ENCODE results near the gene FGF12. TPM values are rescaled to one million over a fixed set of nuclear protein-coding genes. Genes with fewer than 3 reads are reported as not detected.

FGF12 gene
- total RNA-seq, 1 experiment from 2014 or later, result 0.07 TPM

DNA sequence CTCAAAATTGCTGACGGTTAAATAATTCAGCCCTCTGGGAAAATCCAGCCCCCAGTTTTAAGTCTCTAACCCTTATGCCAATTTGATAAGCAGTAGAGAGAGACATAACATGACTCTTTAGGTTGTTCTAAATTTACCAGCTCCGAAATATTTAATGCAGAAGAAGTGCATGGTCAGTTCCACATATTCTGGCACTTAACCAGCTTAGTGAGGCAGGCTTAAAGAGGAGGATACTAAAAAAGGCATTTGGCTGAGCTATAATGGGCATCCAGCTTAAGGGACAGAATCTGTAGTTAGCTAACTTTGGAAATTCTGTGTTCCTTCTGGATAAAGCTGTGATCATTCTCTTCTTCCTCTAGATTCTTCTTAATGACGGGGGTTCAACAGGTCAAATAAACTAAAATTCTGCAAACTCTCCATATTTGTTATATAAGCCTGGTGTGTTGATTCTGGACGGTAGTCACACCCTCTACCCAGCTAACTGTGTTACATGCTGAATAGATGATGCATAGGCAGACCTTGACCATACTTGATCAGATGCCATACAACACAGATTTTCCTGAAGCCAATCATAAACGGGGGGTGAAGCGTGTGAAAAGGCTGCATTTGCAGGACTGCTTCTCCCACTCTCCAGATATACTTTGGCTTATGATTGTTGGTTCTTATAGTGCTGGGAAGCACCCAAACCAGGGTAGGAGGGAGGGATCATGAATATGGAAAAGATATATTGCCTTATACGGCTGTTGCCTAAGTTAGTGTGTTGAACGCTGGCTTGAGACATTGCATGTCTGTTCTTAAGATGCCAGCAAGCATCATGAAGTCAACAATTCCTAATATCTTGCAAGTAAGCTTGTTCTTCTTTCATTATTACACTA lies 118.4 kb downstream of the FGF12 start:
- Histone ChIP-seq H4K20me1 (ENCODE audit: insufficient read depth) (no peaks in the 10 kb centered on the region), H3K9me2 (ENCODE audit: insufficient read depth) (no peaks in the 10 kb centered on the region), H3K4me2 (ENCODE audit: low read length) (no peak overlapping the region), H3K4me3 (replicated peaks in 1 of 2; ENCODE audit: low read depth in 1 of 2, low read length in 2 of 2) (no peak overlapping the region), H3K9me3 (ENCODE audit: control insufficient read depth in 1 of 2, insufficient read depth in 1 of 2, low read depth in 1 of 2, low read length in 2 of 2) (no peaks in the 10 kb centered on the region), H3K27me3 (ENCODE audit: insufficient read depth, low read length) (peaks cover 15% of the 10 kb centered on the region; the same call in 1 of the 2 replicates), H3K4me1 (ENCODE audit: control insufficient read depth in 1 of 2, insufficient read depth in 2 of 2, low read length in 2 of 2) (no peaks in the 10 kb centered on the region), H3K36me3 (ENCODE audit: control insufficient read depth in 1 of 2, insufficient read depth in 2 of 2, low read length in 2 of 2) (no peaks in the 10 kb centered on the region), H3K27ac (ENCODE audit: low read depth, low read length) (no peak overlapping the region), H3K79me2 (ENCODE audit: insufficient read depth, low read length) (no peaks in the 10 kb centered on the region), H3K9ac (ENCODE audit: low read length) (no peak overlapping the region), H2AFZ (ENCODE audit: low read depth, low read length, poor library complexity, severe bottlenecking) (no peak overlapping the region)
- ChIA-PET POLR2A (no interaction called here), RAD21 (ENCODE audit: low non-redundant PET in 1 of 2, low total read pairs in 2 of 2, uncharacterized antibody in 2 of 2, unreplicated experiment in 2 of 2) (no interaction called here), CTCF (no interaction called here)
- no TSS peak for BruUV-seq (replicated peaks)
- TF ChIP-seq SIN3A (IDR thresholded peaks at IDR 0.05; ENCODE audit: low read depth), result no peak
- TF ChIP-seq, protein P1, sequence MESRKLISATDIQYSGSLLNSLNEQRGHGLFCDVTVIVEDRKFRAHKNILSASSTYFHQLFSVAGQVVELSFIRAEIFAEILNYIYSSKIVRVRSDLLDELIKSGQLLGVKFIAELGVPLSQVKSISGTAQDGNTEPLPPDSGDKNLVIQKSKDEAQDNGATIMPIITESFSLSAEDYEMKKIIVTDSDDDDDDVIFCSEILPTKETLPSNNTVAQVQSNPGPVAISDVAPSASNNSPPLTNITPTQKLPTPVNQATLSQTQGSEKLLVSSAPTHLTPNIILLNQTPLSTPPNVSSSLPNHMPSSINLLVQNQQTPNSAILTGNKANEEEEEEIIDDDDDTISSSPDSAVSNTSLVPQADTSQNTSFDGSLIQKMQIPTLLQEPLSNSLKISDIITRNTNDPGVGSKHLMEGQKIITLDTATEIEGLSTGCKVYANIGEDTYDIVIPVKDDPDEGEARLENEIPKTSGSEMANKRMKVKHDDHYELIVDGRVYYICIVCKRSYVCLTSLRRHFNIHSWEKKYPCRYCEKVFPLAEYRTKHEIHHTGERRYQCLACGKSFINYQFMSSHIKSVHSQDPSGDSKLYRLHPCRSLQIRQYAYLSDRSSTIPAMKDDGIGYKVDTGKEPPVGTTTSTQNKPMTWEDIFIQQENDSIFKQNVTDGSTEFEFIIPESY (IDR thresholded peaks at IDR 0.05; ENCODE audit: extremely low read depth, insufficient replicate concordance, low read length), result no peak
- TF ChIP-seq RAD21 (IDR thresholded peaks at IDR 0.05; ENCODE audit: low read depth), result no peak
- TF ChIP-seq ZFX (IDR thresholded peaks at IDR 0.05), result no peak
- TF ChIP-seq CEBPB (IDR thresholded peaks at IDR 0.05; ENCODE audit: low read depth), result no peak
- TF ChIP-seq, protein P2, sequence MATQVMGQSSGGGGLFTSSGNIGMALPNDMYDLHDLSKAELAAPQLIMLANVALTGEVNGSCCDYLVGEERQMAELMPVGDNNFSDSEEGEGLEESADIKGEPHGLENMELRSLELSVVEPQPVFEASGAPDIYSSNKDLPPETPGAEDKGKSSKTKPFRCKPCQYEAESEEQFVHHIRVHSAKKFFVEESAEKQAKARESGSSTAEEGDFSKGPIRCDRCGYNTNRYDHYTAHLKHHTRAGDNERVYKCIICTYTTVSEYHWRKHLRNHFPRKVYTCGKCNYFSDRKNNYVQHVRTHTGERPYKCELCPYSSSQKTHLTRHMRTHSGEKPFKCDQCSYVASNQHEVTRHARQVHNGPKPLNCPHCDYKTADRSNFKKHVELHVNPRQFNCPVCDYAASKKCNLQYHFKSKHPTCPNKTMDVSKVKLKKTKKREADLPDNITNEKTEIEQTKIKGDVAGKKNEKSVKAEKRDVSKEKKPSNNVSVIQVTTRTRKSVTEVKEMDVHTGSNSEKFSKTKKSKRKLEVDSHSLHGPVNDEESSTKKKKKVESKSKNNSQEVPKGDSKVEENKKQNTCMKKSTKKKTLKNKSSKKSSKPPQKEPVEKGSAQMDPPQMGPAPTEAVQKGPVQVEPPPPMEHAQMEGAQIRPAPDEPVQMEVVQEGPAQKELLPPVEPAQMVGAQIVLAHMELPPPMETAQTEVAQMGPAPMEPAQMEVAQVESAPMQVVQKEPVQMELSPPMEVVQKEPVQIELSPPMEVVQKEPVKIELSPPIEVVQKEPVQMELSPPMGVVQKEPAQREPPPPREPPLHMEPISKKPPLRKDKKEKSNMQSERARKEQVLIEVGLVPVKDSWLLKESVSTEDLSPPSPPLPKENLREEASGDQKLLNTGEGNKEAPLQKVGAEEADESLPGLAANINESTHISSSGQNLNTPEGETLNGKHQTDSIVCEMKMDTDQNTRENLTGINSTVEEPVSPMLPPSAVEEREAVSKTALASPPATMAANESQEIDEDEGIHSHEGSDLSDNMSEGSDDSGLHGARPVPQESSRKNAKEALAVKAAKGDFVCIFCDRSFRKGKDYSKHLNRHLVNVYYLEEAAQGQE (IDR thresholded peaks at IDR 0.05; ENCODE audit: low read depth), result no peak
- TF ChIP-seq, protein P3, sequence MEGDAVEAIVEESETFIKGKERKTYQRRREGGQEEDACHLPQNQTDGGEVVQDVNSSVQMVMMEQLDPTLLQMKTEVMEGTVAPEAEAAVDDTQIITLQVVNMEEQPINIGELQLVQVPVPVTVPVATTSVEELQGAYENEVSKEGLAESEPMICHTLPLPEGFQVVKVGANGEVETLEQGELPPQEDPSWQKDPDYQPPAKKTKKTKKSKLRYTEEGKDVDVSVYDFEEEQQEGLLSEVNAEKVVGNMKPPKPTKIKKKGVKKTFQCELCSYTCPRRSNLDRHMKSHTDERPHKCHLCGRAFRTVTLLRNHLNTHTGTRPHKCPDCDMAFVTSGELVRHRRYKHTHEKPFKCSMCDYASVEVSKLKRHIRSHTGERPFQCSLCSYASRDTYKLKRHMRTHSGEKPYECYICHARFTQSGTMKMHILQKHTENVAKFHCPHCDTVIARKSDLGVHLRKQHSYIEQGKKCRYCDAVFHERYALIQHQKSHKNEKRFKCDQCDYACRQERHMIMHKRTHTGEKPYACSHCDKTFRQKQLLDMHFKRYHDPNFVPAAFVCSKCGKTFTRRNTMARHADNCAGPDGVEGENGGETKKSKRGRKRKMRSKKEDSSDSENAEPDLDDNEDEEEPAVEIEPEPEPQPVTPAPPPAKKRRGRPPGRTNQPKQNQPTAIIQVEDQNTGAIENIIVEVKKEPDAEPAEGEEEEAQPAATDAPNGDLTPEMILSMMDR (IDR thresholded peaks at IDR 0.05 in 2 of 3, conservative IDR thresholded peaks at IDR 0.05 in 1 of 3; ENCODE audit: borderline replicate concordance in 1 of 3, insufficient read depth in 1 of 3, low read depth in 2 of 3, low read length in 2 of 3), result no peak
- TF ChIP-seq EZH2 (IDR thresholded peaks at IDR 0.05), result no peak
- no peak for TF ChIP-seq EZH2phosphoT487 (IDR thresholded peaks at IDR 0.05; ENCODE audit: borderline replicate concordance)
- no peak for TF ChIP-seq YY1 (IDR thresholded peaks at IDR 0.05; ENCODE audit: extremely low read depth, insufficient replicate concordance, low read depth, low read length)
- TF ChIP-seq SP1 (IDR thresholded peaks at IDR 0.05; ENCODE audit: low read depth), result no peak
- DNase-seq (ENCODE audit: low read depth, low spot score), result no peak
- ATAC-seq, result no peak
- intact Hi-C loops (cut with micrococcal nuclease), result no loop called here
